Parathyroid adenoma (tissue), 2 donors: ENCODE data around the gene OIP5.
A peak's percentile ranks its signal among the peaks of the same experiment; 100 is the strongest.
"Not testable (repeated sequence)": the region's sequence is repeated elsewhere in the genome, so short reads cannot be mapped to it uniquely, and the experiment has no call there.

ENCODE experiments used
- H2AFZ ChIP-seq: fragments of 300-600 bp; sonication (generic); one replicate; pipeline ENCODE4 v1.7.0; 2017; ENCODE audit warnings: antibody characterized with exemption, mild to moderate bottlenecking
- H3K27ac ChIP-seq: fragments of 300-600 bp; sonication (generic); one replicate; pipeline ENCODE4 v1.7.0; 2017
- H3K27me3 ChIP-seq: fragments of 300-600 bp; sonication (generic); one replicate; pipeline ENCODE4 v1.7.0; 2017; ENCODE audit warnings: low read length; ENCODE audit not compliant: control insufficient read depth, insufficient read depth
- H3K36me3 ChIP-seq: fragments of 300-600 bp; sonication (generic); one replicate; pipeline ENCODE4 v1.7.0; 2017; ENCODE audit warnings: low read length; ENCODE audit not compliant: control insufficient read depth, insufficient read depth
- H3K4me1 ChIP-seq: fragments of 300-600 bp; sonication (generic); one replicate; pipeline ENCODE4 v1.7.0; 2017; ENCODE audit warnings: control low read depth
- H3K4me2 ChIP-seq: fragments of 300-600 bp; sonication (generic); one replicate; pipeline ENCODE4 v1.7.0; 2017; ENCODE audit warnings: low read length
- H3K4me3 ChIP-seq: fragments of 300-600 bp; sonication (generic); one replicate; pipeline ENCODE4 v1.7.0; 2017; ENCODE audit warnings: low read depth, low read length
- H3K79me2 ChIP-seq: fragments of 300-600 bp; sonication (generic); one replicate; pipeline ENCODE4 v1.7.0; 2017; ENCODE audit warnings: control low read depth
- H3K9ac ChIP-seq: fragments of 300-600 bp; sonication (generic); one replicate; pipeline ENCODE4 v1.7.0; 2017; ENCODE audit warnings: mild to moderate bottlenecking
- H3K9me3 ChIP-seq: fragments of 300-600 bp; sonication (generic); one replicate; pipeline ENCODE4 v1.7.0; 2017; ENCODE audit warnings: low read length; ENCODE audit not compliant: control insufficient read depth
- CTCF ChIP-seq: fragments of 300-600 bp; sonication (generic); IDR thresholded peaks from one replicate; pipeline ENCODE4 v1.7.0; 2017; ENCODE audit warnings: antibody characterized with exemption, mild to moderate bottlenecking
- donor health status: primary hyperparathyroidism.

OIP5 gene

GRCh38 chr15:41285285-41285684, 47.1 kb downstream of the OIP5 start:
- H3K79me2 ChIP-seq = peaks cover 7% of the 10 kb centered on the region
- H3K27me3 ChIP-seq = no peaks in the 10 kb centered on the region
- H3K4me2 ChIP-seq = peak overlapping the region; percentile 83
- H3K9ac ChIP-seq = no peak overlapping the region
- H3K4me1 ChIP-seq = no peaks in the 10 kb centered on the region
- no peaks in the 10 kb centered on the region for H3K9me3 ChIP-seq
- no peak for TF ChIP-seq CTCF
- peak overlapping the region; percentile 86 for H3K4me3 ChIP-seq
- H3K27ac ChIP-seq = no peak overlapping the region
- no peak overlapping the region for H2AFZ ChIP-seq
- H3K36me3 ChIP-seq = no peaks in the 10 kb centered on the region

GRCh38 chr15:41284427-41285177, 47.8 kb downstream of the OIP5 start:
- Histone ChIP-seq H3K4me2 (peak overlapping the region; percentile 83), H3K4me3 (peak overlapping the region; percentile 86), H3K4me1 (no peaks in the 10 kb centered on the region), H3K9me3 (no peaks in the 10 kb centered on the region), H3K27ac (peak overlapping the region; percentile 48), H3K9ac (no peak overlapping the region), H2AFZ (peak overlapping the region; percentile 81), H3K79me2 (peaks cover 7% of the 10 kb centered on the region), H3K27me3 (no peaks in the 10 kb centered on the region), H3K36me3 (no peaks in the 10 kb centered on the region)
- no peak for TF ChIP-seq CTCF

GRCh38 chr15:41283653-41284426, 48.6 kb downstream of the OIP5 start:
- Histone ChIP-seq H3K9ac (peak overlapping the region; percentile 49), H3K36me3 (no peaks in the 10 kb centered on the region), H3K27ac (peak overlapping the region; percentile 48), H3K4me3 (peak overlapping the region; percentile 86), H2AFZ (peak overlapping the region; percentile 81), H3K27me3 (no peaks in the 10 kb centered on the region), H3K4me2 (peak overlapping the region; percentile 83), H3K9me3 (no peaks in the 10 kb centered on the region), H3K79me2 (peaks cover 7% of the 10 kb centered on the region), H3K4me1 (no peaks in the 10 kb centered on the region)
- no peak for TF ChIP-seq CTCF

- not testable (repeated sequence) for H3K27me3 ChIP-seq, H3K9ac ChIP-seq, H3K36me3 ChIP-seq, H3K4me1 ChIP-seq, H3K9me3 ChIP-seq, H3K79me2 ChIP-seq
- H3K4me2 ChIP-seq = peak overlapping the region; percentile 78
- peak overlapping the region; percentile 86 for H3K4me3 ChIP-seq
- peak overlapping the region; percentile 48 for H3K27ac ChIP-seq
- H2AFZ ChIP-seq = peak overlapping the region; percentile 81
Measured at GRCh38 chr15:41282980-41283652, 49.3 kb downstream of the OIP5 start.

GRCh38 chr15:41282436-41282835, 50.0 kb downstream of the OIP5 start:
- not testable (repeated sequence) for H3K4me2 ChIP-seq, H3K9me3 ChIP-seq, H3K4me1 ChIP-seq, H3K9ac ChIP-seq, H3K4me3 ChIP-seq, H3K79me2 ChIP-seq, H3K36me3 ChIP-seq, H3K27ac ChIP-seq, H3K27me3 ChIP-seq, H2AFZ ChIP-seq
